Psoas muscle (tissue), 8 donors: ENCODE data around the gene KRTAP13-3. TPM values are rescaled to one million over a fixed set of nuclear protein-coding genes. Genes with fewer than 3 reads are reported as not detected.

Experiments
- ATAC-seq, 4 donors: fragments of 200-7000 bp; cut with Tn5 transposase; one replicate each; pipeline ENCODE4 v1.9.1; 2020; ENCODE audit warnings: moderate library complexity in 3 of 4, mild to moderate bottlenecking in 2 of 4
- DNase-seq, 2 donors: peaks; one replicate each; pipeline ENCODE4 v3.0.0-alpha.2; 2020
- H3K27ac ChIP-seq: fragments of 200-600 bp; one replicate; pipeline ENCODE4 v1.8.0; 2022
- H3K27me3 ChIP-seq, 3 donors: fragments of 200-600 bp in 1 of 3; one replicate each; pipeline versions ENCODE4 v1.6.1 to v1.8.0; 2013 to 2022; ENCODE audit warnings: low read length in 2 of 3, mild to moderate bottlenecking in 2 of 3, moderate library complexity in 1 of 3; ENCODE audit not compliant: insufficient read depth in 3 of 3
- H3K36me3 ChIP-seq, 2 donors: fragments of 200-600 bp in 1 of 2; one replicate each; pipeline versions ENCODE4 v1.6.1 to v1.8.0; 2013 to 2022; ENCODE audit warnings: low read depth in 1 of 2, mild to moderate bottlenecking in 1 of 2, moderate library complexity in 1 of 2; ENCODE audit not compliant: insufficient read depth in 1 of 2
- H3K4me1 ChIP-seq: fragments of 200-600 bp; one replicate; pipeline ENCODE4 v1.8.0; 2022
- H3K4me3 ChIP-seq: fragments of 200-600 bp; one replicate; pipeline ENCODE4 v1.8.0; 2022; ENCODE audit warnings: mild to moderate bottlenecking
- H3K9me3 ChIP-seq: fragments of 200-600 bp; one replicate; pipeline ENCODE4 v1.8.0; 2022
- WGBS, 3 donors: extraction: QIAGEN DNeasy Blood & Tissue Kit; methylation state at CpG; one replicate each; pipeline versions ENCODE4 v1.1.6 to v1.1.7; 2013; 5-methylcytosine and 5-hydroxymethylcytosine counted together
- intact Hi-C, 2 donors: fragments of 100-400 bp; cut with DNase I; formaldehyde crosslinking; loops; one replicate each; pipeline versions ENCODE4 v1.11.0 to v1.14.2; 2022
- long read RNA-seq, 2 donors: library from polyadenylated mRNA; unstranded; transcript quantifications; one replicate each; pipeline ENCODE4 v2.0.0, GENCODE V29; 2021
- polyA plus RNA-seq, 3 donors: library from polyadenylated mRNA; stranded (reverse); fragments of 200-250 nt; gene quantifications; one replicate each; pipeline ENCODE4 v1.2.3, GENCODE V29; 2013
- total RNA-seq, 4 donors: library from RNA; stranded (reverse); fragmentation: NEBNext Ultra II Directional in 2 of 4; extraction: Animal tissue kit (Norgen Biotek cat#: 25700) in 2 of 4; gene quantifications; one replicate each; pipeline versions ENCODE4 v1.2.1 to v1.2.4, GENCODE V29; 2021 to 2023
- TF ChIP-seq, protein P1 (sequence below): fragments of 200-600 bp; IDR thresholded peaks from one replicate; pipeline ENCODE4 v1.8.0; 2022; ENCODE audit warnings: antibody characterized with exemption
- donor health status: healthy with polysubstance abuse.
- donor health status: DM: no; HTN: no; CAD: no; lungs with moderate emphysema.
- donor health status: Bipolar disorder and iron deficiency.
- donor health status: healthy.
- donor health status: DM: yes; HTN: yes; CAD: no.
- donor health status: DM: no; HTN: no; CAD: no.
- donor health status: DM: no; HTN: no; CAD: no.
- donor health status: DM: yes; HTN: yes; CAD: no.

KRTAP13-3 gene, protein sequence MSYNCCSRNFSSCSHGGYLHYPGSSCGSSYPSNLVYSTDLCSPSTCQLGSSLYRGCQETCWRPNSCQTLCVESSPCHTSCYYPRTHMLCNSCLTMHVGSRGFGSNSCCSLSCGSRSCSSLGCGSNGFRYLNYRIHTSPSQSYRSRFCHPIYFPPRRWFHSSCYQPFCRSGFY
- not detected for total RNA-seq
- polyA plus RNA-seq, result not detected
- long read RNA-seq, donor 1, result 0 reads
- long read RNA-seq, donor 2, result 0 reads

DNA sequence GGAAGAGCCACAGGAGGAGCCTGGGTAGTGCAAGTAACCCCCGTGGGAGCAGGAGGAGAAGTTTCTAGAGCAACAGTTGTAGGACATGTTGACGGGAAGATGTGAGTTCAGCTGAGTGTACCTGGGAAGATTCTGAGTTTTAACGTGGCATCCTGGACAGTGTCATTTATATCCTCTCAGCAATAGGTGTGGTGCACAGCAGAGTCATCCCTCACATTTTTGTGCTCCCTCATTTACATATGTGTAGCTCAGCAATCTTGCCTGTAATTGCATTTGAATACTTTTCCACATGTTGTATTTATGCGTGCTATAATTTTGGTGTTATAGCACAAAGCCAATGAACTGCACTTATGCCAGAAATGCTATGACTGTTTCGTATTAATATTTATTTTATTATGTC is at the start of gene KRTAP13-3:
Gene KRTAP13-3 (minus strand): TSS at position 101 of the 400 bp plus-strand sequence. CDS start 14 bp downstream, at position 87.
- WGBS, 3 donors, result 79 to 86% (median 81%) methylated on average over 5 of the region's 5 CpGs
- Histone ChIP-seq H3K4me1 (no peaks in the 10 kb centered on the region), H3K9me3 (no peaks in the 10 kb centered on the region)

GRCh38 chr21:30468900-30469714 is 43.4 kb upstream of the KRTAP13-3 start:
- intact Hi-C loops, result no loop called here
- no peak overlapping the region for H3K27ac ChIP-seq
- no peak for ATAC-seq
- TF ChIP-seq, protein P1, sequence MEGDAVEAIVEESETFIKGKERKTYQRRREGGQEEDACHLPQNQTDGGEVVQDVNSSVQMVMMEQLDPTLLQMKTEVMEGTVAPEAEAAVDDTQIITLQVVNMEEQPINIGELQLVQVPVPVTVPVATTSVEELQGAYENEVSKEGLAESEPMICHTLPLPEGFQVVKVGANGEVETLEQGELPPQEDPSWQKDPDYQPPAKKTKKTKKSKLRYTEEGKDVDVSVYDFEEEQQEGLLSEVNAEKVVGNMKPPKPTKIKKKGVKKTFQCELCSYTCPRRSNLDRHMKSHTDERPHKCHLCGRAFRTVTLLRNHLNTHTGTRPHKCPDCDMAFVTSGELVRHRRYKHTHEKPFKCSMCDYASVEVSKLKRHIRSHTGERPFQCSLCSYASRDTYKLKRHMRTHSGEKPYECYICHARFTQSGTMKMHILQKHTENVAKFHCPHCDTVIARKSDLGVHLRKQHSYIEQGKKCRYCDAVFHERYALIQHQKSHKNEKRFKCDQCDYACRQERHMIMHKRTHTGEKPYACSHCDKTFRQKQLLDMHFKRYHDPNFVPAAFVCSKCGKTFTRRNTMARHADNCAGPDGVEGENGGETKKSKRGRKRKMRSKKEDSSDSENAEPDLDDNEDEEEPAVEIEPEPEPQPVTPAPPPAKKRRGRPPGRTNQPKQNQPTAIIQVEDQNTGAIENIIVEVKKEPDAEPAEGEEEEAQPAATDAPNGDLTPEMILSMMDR, result no peak
- no peak for DNase-seq
- no peak overlapping the region for H3K4me3 ChIP-seq
- no peaks in the 10 kb centered on the region for H3K36me3 ChIP-seq
- WGBS, 3 donors, result 20 to 28% (median 21%) methylated on average over 6 of the region's 6 CpGs
- H3K4me1 ChIP-seq, result no peaks in the 10 kb centered on the region
- H3K27me3 ChIP-seq, result no peaks in the 10 kb centered on the region
- H3K9me3 ChIP-seq, result no peaks in the 10 kb centered on the region

More for the DNA sequence above, at the start of gene KRTAP13-3:
- H3K27me3 ChIP-seq, result no peaks in the 10 kb centered on the region
- intact Hi-C loops, result no loop called here
- no peak for DNase-seq
- TF ChIP-seq, protein P1, result no peak
- no peak for ATAC-seq
- no peak within 1 kb of the TSS for H3K27ac ChIP-seq
- H3K36me3 ChIP-seq, result no peaks in the 10 kb centered on the region
- H3K4me3 ChIP-seq, result no peak within 1 kb of the TSS

DNA sequence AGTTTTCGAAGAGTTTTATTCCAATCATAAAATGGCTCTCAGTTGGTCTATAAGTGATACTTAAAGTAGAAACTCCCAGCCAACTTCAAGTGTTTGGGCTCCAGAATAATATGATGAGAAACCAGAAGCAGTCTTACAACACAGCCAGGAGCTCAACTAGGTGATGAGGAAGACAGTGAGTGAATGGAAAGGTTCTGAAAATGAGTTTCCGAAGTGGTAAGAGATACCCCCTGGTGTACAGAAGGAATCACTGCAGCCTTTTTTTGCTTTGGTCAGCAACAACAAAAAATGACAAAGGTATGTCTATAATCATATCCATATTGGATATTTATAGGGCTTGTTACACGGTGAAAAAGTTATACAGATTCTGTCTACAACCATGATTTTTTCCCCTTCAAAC is 38.0 kb upstream of the KRTAP13-3 start:
- ATAC-seq, result no peak
- TF ChIP-seq, protein P1, result no peak
- 38 to 70% (median 59%) methylated on average over 3 of the region's 3 CpGs for WGBS, 3 donors
- no peak overlapping the region for H3K4me3 ChIP-seq
- no peak for DNase-seq
- H3K27me3 ChIP-seq, result no peaks in the 10 kb centered on the region
- no peaks in the 10 kb centered on the region for H3K4me1 ChIP-seq
- intact Hi-C loops, result no loop called here
- no peak overlapping the region for H3K27ac ChIP-seq
- H3K9me3 ChIP-seq, result no peaks in the 10 kb centered on the region
- H3K36me3 ChIP-seq, result no peaks in the 10 kb centered on the region

DNA sequence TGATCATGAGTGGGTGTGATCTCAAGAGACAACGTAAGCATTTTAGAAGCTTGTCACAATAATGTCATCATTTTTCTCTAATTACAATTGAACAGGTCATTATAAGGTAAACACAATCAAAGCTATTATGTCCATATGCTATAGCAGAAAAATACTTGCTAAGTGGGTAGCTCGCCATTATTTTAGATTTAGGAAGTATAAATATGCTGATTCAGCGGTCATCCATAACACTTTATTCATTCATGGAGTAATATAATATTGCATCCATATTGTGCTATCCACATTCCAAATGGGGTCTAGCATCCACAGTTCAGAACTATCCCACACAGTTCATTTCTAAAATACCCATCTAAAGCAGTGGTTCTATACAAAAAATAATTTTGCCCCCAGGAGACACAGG is 22.8 kb upstream of the KRTAP13-3 start:
- Histone ChIP-seq H3K9me3 (no peaks in the 10 kb centered on the region), H3K4me1 (no peaks in the 10 kb centered on the region), H3K27me3 (no peaks in the 10 kb centered on the region), H3K4me3 (no peak overlapping the region), H3K27ac (no peak overlapping the region), H3K36me3 (no peaks in the 10 kb centered on the region)
- DNase-seq (no peak), ATAC-seq (no peak)
- WGBS, 3 donors, result 88 to 92% (median 91%) methylated on average over 3 of the region's 3 CpGs
- intact Hi-C loops, result loop anchor here in 1 of 2 donors (10.0 kb wide), 1 partner anchor 286 kb away; no protein-coding TSS in a partner anchor
- TF ChIP-seq, protein P1, result no peak
